PC-3 (cell line): ENCODE measurements around the gene SETMAR.
"Not testable (repeated sequence)": the region's sequence is repeated elsewhere in the genome, so short reads cannot be mapped to it uniquely, and the experiment has no call there.

Experiments
- EZH2 ChIP-seq: fragments of 300-600 bp; sonication (generic); IDR thresholded peaks from one replicate; pipeline ENCODE4 v1.6.1; 2017; ENCODE audit warnings: antibody characterized with exemption, mild to moderate bottlenecking, low read length; ENCODE audit not compliant: unreplicated experiment
- EZH2phosphoT487 ChIP-seq: fragments of 300-600 bp; sonication (generic); IDR thresholded peaks from 2 replicates; pipeline ENCODE4 v1.6.1; 2018; ENCODE audit warnings: mild to moderate bottlenecking, antibody characterized with exemption, low read length, borderline replicate concordance
- TF ChIP-seq, protein P1 (sequence below): fragments of 300-600 bp; sonication (generic); conservative IDR thresholded peaks from 2 replicates; pipeline ENCODE4 v1.5.1; 2017; ENCODE audit warnings: antibody characterized with exemption, low read depth, mild to moderate bottlenecking, low read length

GRCh38 chr3:4329806-4330205 lies 26.6 kb downstream of the SETMAR start:
- TF ChIP-seq EZH2, EZH2phosphoT487: not testable (repeated sequence)
- TF ChIP-seq, protein P1, sequence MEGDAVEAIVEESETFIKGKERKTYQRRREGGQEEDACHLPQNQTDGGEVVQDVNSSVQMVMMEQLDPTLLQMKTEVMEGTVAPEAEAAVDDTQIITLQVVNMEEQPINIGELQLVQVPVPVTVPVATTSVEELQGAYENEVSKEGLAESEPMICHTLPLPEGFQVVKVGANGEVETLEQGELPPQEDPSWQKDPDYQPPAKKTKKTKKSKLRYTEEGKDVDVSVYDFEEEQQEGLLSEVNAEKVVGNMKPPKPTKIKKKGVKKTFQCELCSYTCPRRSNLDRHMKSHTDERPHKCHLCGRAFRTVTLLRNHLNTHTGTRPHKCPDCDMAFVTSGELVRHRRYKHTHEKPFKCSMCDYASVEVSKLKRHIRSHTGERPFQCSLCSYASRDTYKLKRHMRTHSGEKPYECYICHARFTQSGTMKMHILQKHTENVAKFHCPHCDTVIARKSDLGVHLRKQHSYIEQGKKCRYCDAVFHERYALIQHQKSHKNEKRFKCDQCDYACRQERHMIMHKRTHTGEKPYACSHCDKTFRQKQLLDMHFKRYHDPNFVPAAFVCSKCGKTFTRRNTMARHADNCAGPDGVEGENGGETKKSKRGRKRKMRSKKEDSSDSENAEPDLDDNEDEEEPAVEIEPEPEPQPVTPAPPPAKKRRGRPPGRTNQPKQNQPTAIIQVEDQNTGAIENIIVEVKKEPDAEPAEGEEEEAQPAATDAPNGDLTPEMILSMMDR = not testable (repeated sequence)
